HepG2 (cell line): ENCODE measurements around the gene ARFGEF3. TPM values are rescaled to one million over a fixed set of nuclear protein-coding genes. Genes with fewer than 3 reads are reported as not detected.

ENCODE experiments used
- ATAC-seq: fragments of 200-7000 bp; cut with Tn5 transposase; 3 replicates; pipeline ENCODE4 v1.9.1; 2020; ENCODE audit warnings: mild to moderate bottlenecking, moderate library complexity
- BruUV-seq: library from RNA; stranded (reverse); fragments of 400-500 nt; replicated peaks from 2 replicates; lab custom pipeline; 2021; lab: Mats Ljungman, UMichigan
- CTCF ChIA-PET: fragments of 300-600 bp; formaldehyde crosslinking; extraction: SDS; loops from one replicate; lab custom pipeline; 2021; ENCODE audit warnings: low total read pairs, inconsistent platforms, low intra/inter-chr PET ratio; lab: Yijun Ruan, JAX
- POLR2A ChIA-PET: fragments of 350-600 bp; sonication (Branson Sonifier 250); formaldehyde crosslinking; loops from one replicate; lab custom pipeline; 2020; ENCODE audit warnings: antibody characterized with exemption, inconsistent platforms; lab: Yijun Ruan, JAX
- DNase-seq: peaks from one replicate; pipeline ENCODE4 v3.0.0-alpha.2; 2015; ENCODE audit warnings: low spot score
- FAIRE-seq: peaks from 3 replicates; lab custom pipeline; 2011; peaks lifted over from hg19 to GRCh38; lab: Jason Lieb, UNC
- H2AFZ ChIP-seq: one replicate; pipeline ENCODE4 v1.6.1; 2011; ENCODE audit warnings: low read length, inconsistent platforms
- H3K27ac ChIP-seq: fragments of 300-600 bp; 3 replicates; pipeline ENCODE4 v1.8.0; 2011; ENCODE audit warnings: mixed run types, mild to moderate bottlenecking, mixed read lengths, low read length, inconsistent platforms; ENCODE audit not compliant: insufficient read depth; ENCODE audit errors: extremely low read length
- H3K27me3 ChIP-seq, 2 experiments: fragments of 200-600 bp in 1 of 2; 2 replicates in 1 of 2; 3 replicates in 1 of 2; pipeline versions ENCODE4 v1.6.0 to v1.8.0; 2011; ENCODE audit warnings: low read length in 2 of 2, mild to moderate bottlenecking in 2 of 2, moderate library complexity in 2 of 2, inconsistent platforms in 1 of 2; ENCODE audit not compliant: insufficient read depth in 2 of 2, control insufficient read depth in 1 of 2
- H3K36me3 ChIP-seq, 2 experiments: fragments of 200-600 bp in 1 of 2; replicated peaks in 1 of 2; 2 replicates in 1 of 2; 3 replicates in 1 of 2; pipeline versions ENCODE4 v1.5.1 to v1.8.0; 2011; ENCODE audit warnings: low read length in 2 of 2, inconsistent platforms in 1 of 2; ENCODE audit not compliant: insufficient read depth in 2 of 2, control insufficient read depth in 1 of 2
- H3K4me1 ChIP-seq: 2 replicates; pipeline ENCODE4 v1.5.1; 2012; ENCODE audit warnings: low read length, inconsistent platforms; ENCODE audit not compliant: insufficient read depth
- H3K4me2 ChIP-seq: 2 replicates; pipeline ENCODE4 v1.6.0; 2011; ENCODE audit warnings: low read depth, low read length, inconsistent platforms
- H3K4me3 ChIP-seq, 3 experiments: fragments of 200-600 bp in 1 of 3; sonication (generic), shearing (Covaris generic) in 1 of 3; replicated peaks in 1 of 3; 2 replicates each; pipeline ENCODE4 v1.5.1; 2011 to 2016; ENCODE audit warnings: low read length in 3 of 3, inconsistent platforms in 2 of 3, low read depth in 2 of 3, mild to moderate bottlenecking in 2 of 3, control low read depth in 1 of 3, mixed read lengths in 1 of 3; ENCODE audit not compliant: insufficient read depth in 1 of 3
- H3K79me2 ChIP-seq: one replicate; pipeline ENCODE4 v1.6.1; 2011; ENCODE audit warnings: low read length, inconsistent platforms; ENCODE audit not compliant: insufficient read depth
- H3K9ac ChIP-seq: 2 replicates; pipeline ENCODE4 v1.6.0; 2011; ENCODE audit warnings: mild to moderate bottlenecking, low read depth, low read length, inconsistent platforms; ENCODE audit not compliant: insufficient read depth
- H3K9me3 ChIP-seq: 2 replicates; pipeline ENCODE4 v1.5.1; 2012; ENCODE audit warnings: mild to moderate bottlenecking, low read length
- H4K20me1 ChIP-seq: 2 replicates; pipeline ENCODE4 v1.6.0; 2011; ENCODE audit warnings: inconsistent platforms, mild to moderate bottlenecking, low read length, moderate library complexity; ENCODE audit not compliant: insufficient read depth
- FOXO1 ChIP-seq: sonication (generic); formaldehyde crosslinking; IDR thresholded peaks from 2 replicates; pipeline ENCODE4 v1.4.0; 2020; ENCODE audit warnings: missing genetic modification reagents
- HNRNPK ChIP-seq: fragments of 200-400 bp; formaldehyde crosslinking; IDR thresholded peaks from 2 replicates; pipeline ENCODE4 v1.6.1; 2018; ENCODE audit warnings: low read length, low read depth, moderate library complexity, mild to moderate bottlenecking; ENCODE audit not compliant: poor library complexity, severe bottlenecking
- KLF13 ChIP-seq: sonication (generic); formaldehyde crosslinking; IDR thresholded peaks from 2 replicates; pipeline ENCODE4 v1.4.0; 2020; ENCODE audit warnings: mild to moderate bottlenecking, missing genetic modification reagents
- LCORL ChIP-seq, 2 experiments: fragments of 450-650 bp in 1 of 2; sonication (generic) in 1 of 2; formaldehyde crosslinking in 1 of 2; IDR thresholded peaks; 2 replicates each; pipeline versions ENCODE4 v1.5.0 to v1.6.1; 2017 to 2020; ENCODE audit warnings: antibody characterized with exemption in 1 of 2, missing genetic modification reagents in 1 of 2
- MAFF ChIP-seq: IDR thresholded peaks from 2 replicates; pipeline ENCODE4 v1.6.1; 2011; ENCODE audit warnings: low read depth, low read length, improper control_type of control experiment
- MLLT10 ChIP-seq: sonication (generic); formaldehyde crosslinking; IDR thresholded peaks from 2 replicates; pipeline ENCODE4 v1.4.0; 2020; ENCODE audit warnings: missing genetic modification reagents
- SMARCE1 ChIP-seq: fragments of 450-650 bp; IDR thresholded peaks from 2 replicates; pipeline ENCODE4 v1.6.1; 2017; ENCODE audit warnings: borderline replicate concordance
- TCF7L2 ChIP-seq: IDR thresholded peaks from 2 replicates; pipeline ENCODE4 v1.6.1; 2011; ENCODE audit warnings: mild to moderate bottlenecking, low read depth, low read length, moderate library complexity
- ZC3H13 ChIP-seq: sonication (generic); formaldehyde crosslinking; IDR thresholded peaks from 2 replicates; pipeline ENCODE4 v1.8.1; 2023; ENCODE audit warnings: mild to moderate bottlenecking, missing genetic modification reagents, moderate library complexity
- ZFP41 ChIP-seq: sonication (generic); formaldehyde crosslinking; IDR thresholded peaks from 2 replicates; pipeline ENCODE4 v1.4.0; 2020; ENCODE audit warnings: mild to moderate bottlenecking, missing genetic modification reagents, borderline replicate concordance
- ZFP62 ChIP-seq: sonication (generic); formaldehyde crosslinking; IDR thresholded peaks from 2 replicates; pipeline ENCODE4 v1.4.0; 2020; ENCODE audit warnings: missing genetic modification reagents
- ZNF136 ChIP-seq: sonication (generic); formaldehyde crosslinking; IDR thresholded peaks from 2 replicates; pipeline ENCODE4 v1.8.1; 2022; ENCODE audit warnings: low read depth, mild to moderate bottlenecking, moderate library complexity, missing genetic modification reagents
- ZNF577 ChIP-seq: sonication (generic); formaldehyde crosslinking; IDR thresholded peaks from 2 replicates; pipeline ENCODE4 v1.4.0; 2020; ENCODE audit warnings: mild to moderate bottlenecking, low read depth, missing genetic modification reagents, borderline replicate concordance
- WGBS: methylation state at CpG from one replicate; pipeline ENCODE4 v1.1.6; 2017; ENCODE audit warnings: low lambda C conversion rate; 5-methylcytosine and 5-hydroxymethylcytosine counted together
- in situ Hi-C: cut with HindIII; loops from 2 replicates; pipeline ENCODE4 v1.10.0; 2017; ENCODE audit warnings: low pct_unique_long_range_greater_than_20kb; ENCODE audit not compliant: extremely low pct_ligation_motif_present
- intact Hi-C: fragments of 100-400 bp; cut with micrococcal nuclease; formaldehyde crosslinking; loops from one replicate; pipeline ENCODE4 v1.10.0; 2022; ENCODE audit not compliant: unreplicated experiment
- polyA plus RNA-seq, 8 experiments: library from polyadenylated mRNA; depleted of rRNA in 3 of 8; stranded (reverse) in 7 of 8; unstranded in 1 of 8; fragments of >200 nt; fragmentation: Illumina TruSeq in 4 of 8; extraction: Trizol in 4 of 8; gene quantifications; 2 replicates each; pipeline versions ENCODE4 v1.2.1 to v1.2.3, GENCODE V29; 2011 to 2016; ENCODE audit warnings: low read depth in 4 of 8, missing spikeins in 1 of 8, mixed read lengths in 1 of 8; ENCODE audit not compliant: insufficient read depth in 1 of 8
- total RNA-seq, 5 experiments: library from RNA; depleted of rRNA; stranded (reverse); fragments of >200 nt; fragmentation: Illumina TruSeq; extraction: Trizol; gene quantifications; 2 replicates each; pipeline ENCODE4 v1.2.3, GENCODE V29; 2016; ENCODE audit warnings: low read depth in 1 of 5
- TF ChIP-seq, protein P1 (sequence below): sonication (generic); formaldehyde crosslinking; conservative IDR thresholded peaks from 2 replicates; pipeline ENCODE4 v1.8.1; 2023; ENCODE audit warnings: missing genetic modification reagents
- TF ChIP-seq, protein P2 (sequence below): sonication (generic); formaldehyde crosslinking; IDR thresholded peaks from 2 replicates; pipeline ENCODE4 v1.8.1; 2023; ENCODE audit warnings: mild to moderate bottlenecking, missing genetic modification reagents
- TF ChIP-seq, protein P3 (sequence below): sonication (generic); formaldehyde crosslinking; IDR thresholded peaks from 2 replicates; pipeline ENCODE4 v1.5.0; 2020; ENCODE audit warnings: missing genetic modification reagents
- TF ChIP-seq, protein P4 (sequence below): sonication (generic); formaldehyde crosslinking; IDR thresholded peaks from 2 replicates; pipeline ENCODE4 v1.5.1; 2020; ENCODE audit warnings: mild to moderate bottlenecking, missing genetic modification reagents, borderline replicate concordance
- TF ChIP-seq, protein P5 (sequence below): IDR thresholded peaks from 2 replicates; pipeline ENCODE4 v1.6.1; 2012; ENCODE audit warnings: low read length, improper control_type of control experiment

The ARFGEF3 gene
- total and polyA plus RNA-seq, 2 of the 13 experiments (the other 11 are each of a cell fraction or from before 2014, with no cell fraction given): 0.60 to 2.6 TPM

DNA sequence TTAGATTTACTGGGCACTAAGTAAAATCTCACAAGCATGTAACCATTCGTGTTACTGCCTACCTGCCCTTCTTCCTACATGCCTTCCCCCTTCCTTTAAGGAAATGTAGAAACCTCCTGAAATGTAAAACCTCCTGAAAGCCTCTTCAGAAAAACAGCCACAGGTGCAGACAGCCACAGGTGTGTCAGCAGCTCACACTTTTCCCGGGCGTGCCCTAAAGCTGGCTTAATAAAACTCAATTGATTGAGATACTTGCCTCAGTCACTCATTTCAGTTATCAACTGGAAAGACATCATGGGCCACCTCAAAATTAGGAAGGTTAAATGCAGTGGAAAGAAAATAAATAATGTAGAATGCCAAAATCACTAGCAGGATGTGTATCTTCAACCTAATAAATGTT, 79.6 kb downstream of the ARFGEF3 start:
- Histone ChIP-seq H3K9ac (no peak overlapping the region), H4K20me1 (no peaks in the 10 kb centered on the region), H3K9me3 (no peaks in the 10 kb centered on the region), H3K4me1 (no peaks in the 10 kb centered on the region), H3K27ac (no peak overlapping the region), H3K4me3 (no peak overlapping the region), H3K79me2 (no peaks in the 10 kb centered on the region), H3K27me3 (no peaks in the 10 kb centered on the region), H3K4me2 (no peak overlapping the region), H2AFZ (no peak overlapping the region), H3K36me3 (no peaks in the 10 kb centered on the region)
- ATAC-seq (no peak), FAIRE-seq (no peak), DNase-seq (no peak)
- intact Hi-C loops: no loop called here
- in situ Hi-C loops: no loop called here
- BruUV-seq: no TSS peak
- ChIA-PET CTCF (no interaction called here), POLR2A (no interaction called here)
- TF ChIP-seq HNRNPK: no peak
- TF ChIP-seq, protein P1, sequence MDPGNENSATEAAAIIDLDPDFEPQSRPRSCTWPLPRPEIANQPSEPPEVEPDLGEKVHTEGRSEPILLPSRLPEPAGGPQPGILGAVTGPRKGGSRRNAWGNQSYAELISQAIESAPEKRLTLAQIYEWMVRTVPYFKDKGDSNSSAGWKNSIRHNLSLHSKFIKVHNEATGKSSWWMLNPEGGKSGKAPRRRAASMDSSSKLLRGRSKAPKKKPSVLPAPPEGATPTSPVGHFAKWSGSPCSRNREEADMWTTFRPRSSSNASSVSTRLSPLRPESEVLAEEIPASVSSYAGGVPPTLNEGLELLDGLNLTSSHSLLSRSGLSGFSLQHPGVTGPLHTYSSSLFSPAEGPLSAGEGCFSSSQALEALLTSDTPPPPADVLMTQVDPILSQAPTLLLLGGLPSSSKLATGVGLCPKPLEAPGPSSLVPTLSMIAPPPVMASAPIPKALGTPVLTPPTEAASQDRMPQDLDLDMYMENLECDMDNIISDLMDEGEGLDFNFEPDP (CRISPR knock-in tag): no peak
- TF ChIP-seq, protein P2, sequence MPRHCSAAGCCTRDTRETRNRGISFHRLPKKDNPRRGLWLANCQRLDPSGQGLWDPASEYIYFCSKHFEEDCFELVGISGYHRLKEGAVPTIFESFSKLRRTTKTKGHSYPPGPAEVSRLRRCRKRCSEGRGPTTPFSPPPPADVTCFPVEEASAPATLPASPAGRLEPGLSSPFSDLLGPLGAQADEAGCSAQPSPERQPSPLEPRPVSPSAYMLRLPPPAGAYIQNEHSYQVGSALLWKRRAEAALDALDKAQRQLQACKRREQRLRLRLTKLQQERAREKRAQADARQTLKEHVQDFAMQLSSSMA: no peak
- TF ChIP-seq ZNF136 (CRISPR knock-in tag): no peak
- TF ChIP-seq TCF7L2: no peak
- no peak for TF ChIP-seq KLF13 (CRISPR knock-in tag)
- TF ChIP-seq FOXO1 (CRISPR knock-in tag): no peak
- TF ChIP-seq ZC3H13 (CRISPR knock-in tag): no peak
- TF ChIP-seq MLLT10 (CRISPR knock-in tag): no peak
- TF ChIP-seq SMARCE1: no peak
- no peak for TF ChIP-seq ZFP41 (CRISPR knock-in tag)
- no peak for TF ChIP-seq LCORL (IDR thresholded peaks at IDR 0.05)
- TF ChIP-seq LCORL (CRISPR knock-in tag; IDR thresholded peaks at IDR 0.05): no peak
- TF ChIP-seq ZFP62 (CRISPR knock-in tag): no peak
- TF ChIP-seq, protein P3, sequence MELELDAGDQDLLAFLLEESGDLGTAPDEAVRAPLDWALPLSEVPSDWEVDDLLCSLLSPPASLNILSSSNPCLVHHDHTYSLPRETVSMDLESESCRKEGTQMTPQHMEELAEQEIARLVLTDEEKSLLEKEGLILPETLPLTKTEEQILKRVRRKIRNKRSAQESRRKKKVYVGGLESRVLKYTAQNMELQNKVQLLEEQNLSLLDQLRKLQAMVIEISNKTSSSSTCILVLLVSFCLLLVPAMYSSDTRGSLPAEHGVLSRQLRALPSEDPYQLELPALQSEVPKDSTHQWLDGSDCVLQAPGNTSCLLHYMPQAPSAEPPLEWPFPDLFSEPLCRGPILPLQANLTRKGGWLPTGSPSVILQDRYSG: no peak
- no peak for TF ChIP-seq ZNF577 (CRISPR knock-in tag)
- TF ChIP-seq, protein P4, sequence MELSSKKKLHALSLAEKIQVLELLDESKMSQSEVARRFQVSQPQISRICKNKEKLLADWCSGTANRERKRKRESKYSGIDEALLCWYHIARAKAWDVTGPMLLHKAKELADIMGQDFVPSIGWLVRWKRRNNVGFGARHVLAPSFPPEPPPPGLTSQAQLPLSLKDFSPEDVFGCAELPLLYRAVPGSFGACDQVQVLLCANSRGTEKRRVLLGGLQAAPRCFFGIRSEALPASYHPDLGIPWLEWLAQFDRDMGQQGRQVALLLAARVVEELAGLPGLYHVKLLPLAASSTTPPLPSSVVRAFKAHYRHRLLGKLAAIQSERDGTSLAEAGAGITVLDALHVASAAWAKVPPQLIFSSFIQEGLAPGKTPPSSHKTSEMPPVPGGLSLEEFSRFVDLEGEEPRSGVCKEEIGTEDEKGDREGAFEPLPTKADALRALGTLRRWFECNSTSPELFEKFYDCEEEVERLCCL: no peak
- TF ChIP-seq, protein P5, sequence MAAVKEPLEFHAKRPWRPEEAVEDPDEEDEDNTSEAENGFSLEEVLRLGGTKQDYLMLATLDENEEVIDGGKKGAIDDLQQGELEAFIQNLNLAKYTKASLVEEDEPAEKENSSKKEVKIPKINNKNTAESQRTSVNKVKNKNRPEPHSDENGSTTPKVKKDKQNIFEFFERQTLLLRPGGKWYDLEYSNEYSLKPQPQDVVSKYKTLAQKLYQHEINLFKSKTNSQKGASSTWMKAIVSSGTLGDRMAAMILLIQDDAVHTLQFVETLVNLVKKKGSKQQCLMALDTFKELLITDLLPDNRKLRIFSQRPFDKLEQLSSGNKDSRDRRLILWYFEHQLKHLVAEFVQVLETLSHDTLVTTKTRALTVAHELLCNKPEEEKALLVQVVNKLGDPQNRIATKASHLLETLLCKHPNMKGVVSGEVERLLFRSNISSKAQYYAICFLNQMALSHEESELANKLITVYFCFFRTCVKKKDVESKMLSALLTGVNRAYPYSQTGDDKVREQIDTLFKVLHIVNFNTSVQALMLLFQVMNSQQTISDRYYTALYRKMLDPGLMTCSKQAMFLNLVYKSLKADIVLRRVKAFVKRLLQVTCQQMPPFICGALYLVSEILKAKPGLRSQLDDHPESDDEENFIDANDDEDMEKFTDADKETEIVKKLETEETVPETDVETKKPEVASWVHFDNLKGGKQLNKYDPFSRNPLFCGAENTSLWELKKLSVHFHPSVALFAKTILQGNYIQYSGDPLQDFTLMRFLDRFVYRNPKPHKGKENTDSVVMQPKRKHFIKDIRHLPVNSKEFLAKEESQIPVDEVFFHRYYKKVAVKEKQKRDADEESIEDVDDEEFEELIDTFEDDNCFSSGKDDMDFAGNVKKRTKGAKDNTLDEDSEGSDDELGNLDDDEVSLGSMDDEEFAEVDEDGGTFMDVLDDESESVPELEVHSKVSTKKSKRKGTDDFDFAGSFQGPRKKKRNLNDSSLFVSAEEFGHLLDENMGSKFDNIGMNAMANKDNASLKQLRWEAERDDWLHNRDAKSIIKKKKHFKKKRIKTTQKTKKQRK: no peak
- no peak for TF ChIP-seq MAFF
- 64% methylated on average over 3 of the region's 3 CpGs for WGBS
